HEK293T (cell line): ENCODE results near the gene RING1.

Experiments
- ARNT ChIP-seq: fragments of 450-650 bp; IDR thresholded peaks from 2 replicates; pipeline ENCODE4 v1.6.1; 2017; ENCODE audit warnings: mild to moderate bottlenecking
- HDGF ChIP-seq: fragments of 450-650 bp; IDR thresholded peaks from 2 replicates; pipeline ENCODE4 v1.6.1; 2017; ENCODE audit warnings: antibody characterized with exemption, borderline replicate concordance
- NFRKB ChIP-seq: fragments of 450-650 bp; IDR thresholded peaks from 2 replicates; pipeline ENCODE4 v1.6.1; 2016; ENCODE audit warnings: mild to moderate bottlenecking, moderate library complexity

- TF ChIP-seq ARNT (no peak), HDGF (no peak), NFRKB (no peak)
Observed at GRCh38 chr6:33192671-33193602, 15.4 kb upstream of the RING1 start.
